Duodenal mucosa (tissue), 2 donors: Measurements from ENCODE around the gene CST3.
"Not testable (repeated sequence)": the region's sequence is repeated elsewhere in the genome, so short reads cannot be mapped to it uniquely, and the experiment has no call there.

Experiments
- H3K27ac ChIP-seq: one replicate; pipeline ENCODE4 v1.7.0; 2013; ENCODE audit warnings: low read depth, low read length
- H3K27me3 ChIP-seq, 2 donors: one replicate each; pipeline ENCODE4 v1.7.0; 2013; ENCODE audit warnings: low read length in 2 of 2, control low read depth in 1 of 2; ENCODE audit not compliant: insufficient read depth in 2 of 2, control insufficient read depth in 1 of 2
- H3K36me3 ChIP-seq, 2 donors: one replicate each; pipeline ENCODE4 v1.7.0; 2013; ENCODE audit warnings: low read length in 2 of 2, control low read depth in 1 of 2; ENCODE audit not compliant: insufficient read depth in 2 of 2, control insufficient read depth in 1 of 2
- H3K4me1 ChIP-seq, 2 donors: one replicate each; pipeline ENCODE4 v1.7.0; 2013; ENCODE audit warnings: low read length in 2 of 2, control low read depth in 1 of 2; ENCODE audit not compliant: insufficient read depth in 2 of 2, control insufficient read depth in 1 of 2
- H3K4me3 ChIP-seq, 2 donors: one replicate each; pipeline ENCODE4 v1.7.0; 2013; ENCODE audit warnings: low read length in 2 of 2, low read depth in 1 of 2
- H3K9ac ChIP-seq, 2 donors: one replicate each; pipeline ENCODE4 v1.7.0; 2013; ENCODE audit warnings: low read length in 2 of 2, low read depth in 1 of 2
- H3K9me3 ChIP-seq, 2 donors: one replicate each; pipeline ENCODE4 v1.7.0; 2013; ENCODE audit warnings: low read length in 2 of 2, control low read depth in 1 of 2; ENCODE audit not compliant: control insufficient read depth in 1 of 2

CST3 gene

GRCh38 chr20:23637282-23638221, at the start of gene CST3:
CST3 (minus strand) TSS chr20:23637955; CDS start chr20:23637862, 93 bp downstream.
- peak within 1 kb of the TSS; percentile 91 for H3K27ac ChIP-seq
- no peaks in the 10 kb centered on the region for H3K9me3 ChIP-seq
- peak within 1 kb of the TSS; percentile 72 to 75 for H3K9ac ChIP-seq
- H3K4me3 ChIP-seq: peak within 1 kb of the TSS; percentile 68 to 80
- peaks cover 0 to 25% of the 10 kb centered on the region in 2 donors for H3K36me3 ChIP-seq
- H3K27me3 ChIP-seq: no peaks in the 10 kb centered on the region
- peaks cover 26 to 29% of the 10 kb centered on the region in 2 donors for H3K4me1 ChIP-seq

- Histone ChIP-seq H3K9me3 (no peaks in the 10 kb centered on the region), H3K27ac (no peak overlapping the region), H3K27me3 (no peaks in the 10 kb centered on the region), H3K4me3 (no peak overlapping the region), H3K9ac (no peak overlapping the region), H3K4me1 (no peaks in the 10 kb centered on the region), H3K36me3 (no peaks in the 10 kb centered on the region)
These were observed 48.4 kb upstream of the CST3 start for GRCh38 chr20:23686046-23686750.

DNA sequence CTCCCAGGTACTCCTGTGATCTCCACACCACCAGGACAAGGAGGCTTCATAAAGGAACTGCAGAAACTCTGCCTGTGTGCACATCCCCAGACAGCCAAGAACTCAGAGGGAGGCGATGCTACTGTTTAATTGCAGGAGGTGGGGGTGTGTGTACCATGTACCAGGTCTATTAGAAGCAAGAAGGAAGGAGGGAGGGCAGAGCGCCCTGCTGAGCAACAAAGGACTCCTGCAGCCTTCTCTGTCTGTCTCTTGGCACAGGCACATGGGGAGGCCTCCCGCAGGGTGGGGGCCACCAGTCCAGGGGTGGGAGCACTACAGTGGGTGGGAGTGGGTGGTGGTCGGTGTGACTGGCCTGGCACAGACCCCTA, 47.8 kb upstream of the CST3 start:
- not testable (repeated sequence) for H3K4me3 ChIP-seq, H3K9me3 ChIP-seq, H3K4me1 ChIP-seq, H3K9ac ChIP-seq, H3K27me3 ChIP-seq, H3K36me3 ChIP-seq, H3K27ac ChIP-seq

DNA sequence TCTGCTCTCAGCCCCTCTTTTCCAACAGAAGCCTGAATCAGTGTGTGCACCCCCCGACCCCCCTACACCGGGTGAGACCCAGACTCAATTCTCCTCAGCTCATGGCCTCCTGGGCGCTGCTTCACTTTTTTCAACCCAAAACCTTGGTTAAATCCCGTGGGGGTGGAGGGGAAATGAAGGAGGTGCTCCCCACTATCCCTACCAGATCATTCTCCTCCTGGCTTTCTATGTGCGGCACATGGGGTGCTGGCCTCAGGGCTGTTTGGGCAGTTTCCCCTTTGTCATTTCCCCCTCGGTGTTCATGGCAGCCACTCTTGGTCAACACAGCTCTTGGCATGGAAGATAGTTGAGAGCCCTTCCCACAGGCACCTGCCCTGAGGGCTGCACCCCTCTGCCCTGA, 46.5 kb upstream of the CST3 start:
- H3K4me1 ChIP-seq: no peaks in the 10 kb centered on the region
- no peaks in the 10 kb centered on the region for H3K36me3 ChIP-seq
- H3K9me3 ChIP-seq: no peaks in the 10 kb centered on the region
- H3K27me3 ChIP-seq: no peaks in the 10 kb centered on the region
- H3K27ac ChIP-seq: no peak overlapping the region
- H3K9ac ChIP-seq: no peak overlapping the region
- no peak overlapping the region for H3K4me3 ChIP-seq

DNA sequence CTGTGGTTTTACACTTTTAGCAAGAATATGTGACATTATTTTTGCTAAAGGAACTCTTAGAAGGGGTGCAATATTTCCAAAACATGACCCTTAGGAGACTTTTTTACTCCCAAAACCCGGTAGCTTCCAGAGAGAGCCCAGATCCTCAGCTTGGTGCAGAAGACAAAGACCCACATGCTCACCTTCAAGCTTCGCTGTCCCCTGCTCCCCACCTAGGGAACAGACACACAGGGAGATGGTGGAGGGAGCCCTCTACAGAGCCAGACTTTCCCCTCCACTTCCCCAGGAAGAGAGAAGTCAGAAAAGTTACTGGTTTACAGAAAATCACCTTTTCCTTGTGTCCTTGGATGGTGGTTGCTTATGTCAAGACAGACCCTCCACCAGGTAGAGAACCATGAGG, 46.1 kb upstream of the CST3 start:
- no peak overlapping the region for H3K4me3 ChIP-seq
- H3K27me3 ChIP-seq: no peaks in the 10 kb centered on the region
- H3K9me3 ChIP-seq: no peaks in the 10 kb centered on the region
- no peak overlapping the region for H3K27ac ChIP-seq
- H3K4me1 ChIP-seq: no peaks in the 10 kb centered on the region
- no peaks in the 10 kb centered on the region for H3K36me3 ChIP-seq
- H3K9ac ChIP-seq: no peak overlapping the region

DNA sequence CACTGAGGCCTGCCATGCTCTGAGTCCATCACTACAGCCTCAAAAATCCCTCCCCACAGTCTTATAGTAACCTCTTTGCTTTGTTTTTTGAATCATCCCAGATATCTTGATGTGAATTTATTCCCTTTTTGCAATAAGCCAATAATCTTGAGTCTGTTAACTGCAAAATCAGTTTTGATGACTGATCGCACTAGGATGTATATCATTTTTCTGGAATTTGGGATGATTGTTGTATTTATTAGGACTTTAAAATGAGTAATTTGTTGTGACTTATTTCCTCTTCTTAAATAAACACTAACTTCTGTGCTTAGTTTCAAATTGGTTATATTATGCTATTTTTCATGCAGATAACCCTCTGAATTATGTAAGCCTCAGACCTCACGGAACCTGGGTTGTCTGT, 45.5 kb upstream of the CST3 start:
- no peaks in the 10 kb centered on the region for H3K9me3 ChIP-seq
- H3K27me3 ChIP-seq: no peaks in the 10 kb centered on the region
- H3K9ac ChIP-seq: no peak overlapping the region
- no peak overlapping the region for H3K4me3 ChIP-seq
- no peaks in the 10 kb centered on the region for H3K4me1 ChIP-seq
- no peak overlapping the region for H3K27ac ChIP-seq
- H3K36me3 ChIP-seq: no peaks in the 10 kb centered on the region

DNA sequence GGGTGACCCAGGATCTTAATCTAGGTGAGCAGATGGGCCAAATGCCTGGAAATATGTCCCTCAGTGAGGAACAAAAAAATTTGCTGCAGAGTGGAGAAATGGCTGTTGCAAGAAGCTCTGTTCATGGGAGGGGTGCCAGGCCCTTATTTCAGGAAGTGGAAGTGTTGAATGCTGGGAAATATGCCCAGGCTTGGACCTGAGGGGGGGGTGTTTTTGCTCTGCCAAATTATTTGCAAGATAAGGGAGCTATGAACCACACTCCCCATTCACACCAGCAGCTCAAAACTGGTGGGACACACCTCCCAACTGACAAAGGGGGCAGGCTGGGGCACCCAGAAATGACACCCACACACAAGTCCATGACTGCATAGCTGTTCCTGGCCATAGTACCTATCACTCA, 42.4 kb upstream of the CST3 start:
- Histone ChIP-seq H3K4me1 (no peaks in the 10 kb centered on the region), H3K36me3 (no peaks in the 10 kb centered on the region), H3K4me3 (no peak overlapping the region), H3K9me3 (no peaks in the 10 kb centered on the region), H3K27me3 (no peaks in the 10 kb centered on the region), H3K9ac (no peak overlapping the region), H3K27ac (no peak overlapping the region)

DNA sequence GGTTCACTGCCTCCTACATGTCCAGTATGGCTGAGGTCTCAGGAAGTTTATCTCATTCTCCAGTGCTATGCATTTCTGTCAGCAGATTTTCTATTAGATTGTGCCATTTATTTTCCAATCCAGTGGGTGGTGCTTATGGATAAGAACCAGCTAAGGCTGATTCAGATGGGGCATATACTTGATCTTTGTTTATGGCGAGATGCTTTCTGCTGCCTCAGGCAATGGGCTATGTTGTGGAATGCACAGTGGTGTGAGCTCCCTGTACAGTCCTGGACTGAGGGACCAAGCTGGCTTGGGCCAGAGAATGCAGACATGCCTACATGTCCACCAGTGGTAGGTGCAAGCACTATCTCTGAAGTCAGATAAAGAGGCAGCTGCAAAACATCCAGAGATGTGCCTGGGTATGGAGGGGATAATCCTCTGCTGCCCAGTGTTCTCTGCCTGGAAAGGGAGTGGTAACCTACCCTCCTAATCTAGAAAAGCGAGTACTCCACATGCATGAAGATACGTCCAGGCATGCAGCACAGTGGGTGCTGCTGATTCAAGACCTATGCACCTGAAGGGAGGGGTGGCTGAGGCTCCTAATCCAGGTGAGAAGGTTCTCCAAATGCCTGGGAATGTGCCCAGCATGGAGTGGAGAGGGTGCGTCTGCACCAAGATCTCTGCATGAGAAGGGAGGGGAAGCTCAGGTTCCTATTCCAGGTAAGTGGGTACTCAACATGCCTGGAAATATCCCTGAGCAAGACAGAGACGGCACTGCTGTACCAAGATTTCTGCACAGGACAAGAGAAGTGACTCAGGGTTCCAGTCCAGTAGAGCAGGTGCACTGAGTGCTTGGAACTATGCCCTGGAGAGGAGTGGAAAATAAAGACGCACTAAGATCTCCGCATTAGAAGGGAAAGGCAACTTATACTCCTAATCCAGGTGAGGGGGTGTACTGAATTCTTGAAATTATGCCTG, 41.7 kb upstream of the CST3 start:
- no peaks in the 10 kb centered on the region for H3K36me3 ChIP-seq
- no peaks in the 10 kb centered on the region for H3K4me1 ChIP-seq
- H3K27ac ChIP-seq: no peak overlapping the region
- H3K27me3 ChIP-seq: no peaks in the 10 kb centered on the region
- no peaks in the 10 kb centered on the region for H3K9me3 ChIP-seq
- H3K4me3 ChIP-seq: no peak overlapping the region
- H3K9ac ChIP-seq: no peak overlapping the region

- H3K27ac ChIP-seq: no peak overlapping the region
- H3K4me1 ChIP-seq: no peaks in the 10 kb centered on the region
- no peaks in the 10 kb centered on the region for H3K27me3 ChIP-seq
- H3K36me3 ChIP-seq: no peaks in the 10 kb centered on the region
- H3K9me3 ChIP-seq: no peaks in the 10 kb centered on the region
- no peak overlapping the region for H3K9ac ChIP-seq
- H3K4me3 ChIP-seq: no peak overlapping the region
These were observed 35.5 kb upstream of the CST3 start for GRCh38 chr20:23673209-23673608.
